Type B pancreatic cell (in vitro differentiated cells): ENCODE results near the gene NFATC3. TPM values are rescaled to one million over a fixed set of nuclear protein-coding genes. Genes with fewer than 3 reads are reported as not detected.
A peak's percentile ranks its signal among the peaks of the same experiment; 100 is the strongest.

Experiments used
- DNase-seq: peaks from one replicate; pipeline ENCODE4 v3.0.0; 2021; ENCODE audit warnings: mixed read lengths; ENCODE audit not compliant: unreplicated experiment; ENCODE audit errors: extremely low spot score
- H3K27ac Mint-ChIP-seq: 2 replicates; pipeline ENCODE4 v1.8.0; 2021; ENCODE audit warnings: mild to moderate bottlenecking, mixed read lengths
- H3K27me3 Mint-ChIP-seq: 2 replicates; pipeline ENCODE4 v1.8.0; 2021; ENCODE audit warnings: mixed read lengths
- H3K36me3 Mint-ChIP-seq: 2 replicates; pipeline ENCODE4 v1.8.0; 2021; ENCODE audit warnings: mixed read lengths
- H3K4me1 Mint-ChIP-seq: one replicate; pipeline ENCODE4 v1.8.0; 2021; ENCODE audit warnings: mixed read lengths; ENCODE audit not compliant: unreplicated experiment
- H3K4me3 Mint-ChIP-seq: 2 replicates; pipeline ENCODE4 v1.8.0; 2021; ENCODE audit warnings: mild to moderate bottlenecking, mixed read lengths
- H3K9me3 Mint-ChIP-seq: 2 replicates; pipeline ENCODE4 v1.8.0; 2021; ENCODE audit warnings: mixed read lengths
- CTCF ChIP-seq: fragments of 200-600 bp; sonication (generic); conservative IDR thresholded peaks from 2 replicates; pipeline ENCODE4 v1.5.0; 2021; ENCODE audit warnings: antibody characterized with exemption, mild to moderate bottlenecking
- total RNA-seq: library from RNA; stranded (reverse); gene quantifications from 2 replicates; pipeline ENCODE4 v1.2.1, GENCODE V29; 2021; ENCODE audit warnings: low replicate concordance

NFATC3 gene
- total RNA-seq, 1 donor from 2014 or later, result 55.5 TPM

GRCh38 chr16:68244481-68244902 is 159.3 kb downstream of the NFATC3 start:
- no peak for TF ChIP-seq CTCF
- Mint-ChIP-seq H3K4me3 (peak overlapping the region; percentile 99), H3K4me1 (peaks cover 5% of the 10 kb centered on the region), H3K27ac (peak overlapping the region; percentile 89), H3K27me3 (no peaks in the 10 kb centered on the region), H3K9me3 (no peaks in the 10 kb centered on the region), H3K36me3 (no peaks in the 10 kb centered on the region)
- no peak for DNase-seq

GRCh38 chr16:68244903-68245853 is 160.0 kb downstream of the NFATC3 start, which contains the start of gene PLA2G15:
TSS of gene PLA2G15 (plus strand) at chr16:68245373. CDS start at chr16:68245427, 54 bp downstream.
- peak within 1 kb of the TSS; percentile 89 for H3K27ac Mint-ChIP-seq
- TF ChIP-seq CTCF, result no peak
- no peaks in the 10 kb centered on the region for H3K27me3 Mint-ChIP-seq
- peak; percentile 96 for DNase-seq
- no peaks in the 10 kb centered on the region for H3K36me3 Mint-ChIP-seq
- peak within 1 kb of the TSS; percentile 99 for H3K4me3 Mint-ChIP-seq
- H3K9me3 Mint-ChIP-seq, result no peaks in the 10 kb centered on the region
- peaks cover 5% of the 10 kb centered on the region for H3K4me1 Mint-ChIP-seq

- Mint-ChIP-seq H3K36me3 (peaks cover 3% of the 10 kb centered on the region), H3K9me3 (no peaks in the 10 kb centered on the region), H3K27ac (no peak overlapping the region), H3K4me1 (peaks cover 5% of the 10 kb centered on the region), H3K4me3 (peak overlapping the region; percentile 99), H3K27me3 (no peaks in the 10 kb centered on the region)
- DNase-seq, result no peak
- no peak for TF ChIP-seq CTCF
These were observed 161.0 kb downstream of the NFATC3 start for GRCh38 chr16:68246121-68246520.

DNA sequence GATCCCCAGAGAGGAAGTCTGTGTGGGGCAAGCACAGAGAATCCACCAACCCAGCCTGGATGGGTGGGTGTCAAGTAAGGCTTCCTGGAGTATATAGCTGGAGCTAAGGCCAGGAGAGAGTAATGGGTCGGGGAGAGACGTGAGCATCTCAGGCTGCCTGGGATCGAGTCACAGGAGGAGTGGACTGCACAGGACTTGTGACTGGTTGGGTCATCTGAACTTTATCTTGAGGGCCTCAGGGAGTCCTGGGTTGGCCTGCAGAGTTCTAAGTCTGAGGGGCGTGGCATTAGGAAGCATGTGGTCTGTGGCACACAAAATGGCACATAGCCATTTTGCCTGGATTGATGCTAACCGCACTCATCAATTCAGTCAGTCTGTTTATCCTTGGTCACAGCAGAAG is 161.5 kb downstream of the NFATC3 start:
- H3K4me3 Mint-ChIP-seq, result no peak overlapping the region
- no peaks in the 10 kb centered on the region for H3K9me3 Mint-ChIP-seq

GRCh38 chr16:68247400-68247799 is 162.2 kb downstream of the NFATC3 start:
- H3K27ac Mint-ChIP-seq, result no peak overlapping the region
- no peak for DNase-seq
- H3K36me3 Mint-ChIP-seq, result peaks cover 6% of the 10 kb centered on the region
- TF ChIP-seq CTCF, result no peak
- H3K27me3 Mint-ChIP-seq, result no peaks in the 10 kb centered on the region
- no peak overlapping the region for H3K4me3 Mint-ChIP-seq
- H3K9me3 Mint-ChIP-seq, result no peaks in the 10 kb centered on the region
- H3K4me1 Mint-ChIP-seq, result peaks cover 5% of the 10 kb centered on the region

More for the DNA sequence above, 161.5 kb downstream of the NFATC3 start:
- Mint-ChIP-seq H3K27ac (no peak overlapping the region), H3K36me3 (peaks cover 3% of the 10 kb centered on the region), H3K4me1 (peaks cover 5% of the 10 kb centered on the region), H3K27me3 (no peaks in the 10 kb centered on the region)
- no peak for DNase-seq
- no peak for TF ChIP-seq CTCF
